SHP77 treated with DMSO at 0.1 percent for 48 hours (cell line): Measurements from ENCODE around the gene DIP2A.

Source experiments
- DNase-seq: peaks from one replicate; lab custom pipeline; 2025; lab: John Stamatoyannopoulos, UW

DIP2A gene

DNA sequence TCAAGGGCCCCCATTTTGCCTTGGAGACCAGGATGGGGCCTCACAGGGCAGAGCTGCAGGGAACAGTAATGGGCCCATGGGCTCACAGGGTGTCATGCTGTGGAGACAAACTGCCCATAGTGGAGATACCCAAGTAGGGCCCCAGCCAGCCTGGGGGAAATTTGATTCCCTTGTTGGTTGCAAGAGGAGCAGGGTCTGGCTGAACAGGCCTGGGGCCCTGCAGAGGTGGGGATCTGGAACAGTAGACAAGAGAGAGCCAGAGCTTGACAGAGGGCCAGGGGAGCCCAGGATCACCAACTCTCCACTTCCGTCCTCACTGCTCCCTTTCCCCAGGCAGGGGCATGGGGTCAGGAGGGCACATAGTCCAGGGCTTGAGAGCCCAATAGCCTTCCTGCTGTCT, 137.5 kb downstream of the DIP2A start:
- DNase-seq = no peak

DNA sequence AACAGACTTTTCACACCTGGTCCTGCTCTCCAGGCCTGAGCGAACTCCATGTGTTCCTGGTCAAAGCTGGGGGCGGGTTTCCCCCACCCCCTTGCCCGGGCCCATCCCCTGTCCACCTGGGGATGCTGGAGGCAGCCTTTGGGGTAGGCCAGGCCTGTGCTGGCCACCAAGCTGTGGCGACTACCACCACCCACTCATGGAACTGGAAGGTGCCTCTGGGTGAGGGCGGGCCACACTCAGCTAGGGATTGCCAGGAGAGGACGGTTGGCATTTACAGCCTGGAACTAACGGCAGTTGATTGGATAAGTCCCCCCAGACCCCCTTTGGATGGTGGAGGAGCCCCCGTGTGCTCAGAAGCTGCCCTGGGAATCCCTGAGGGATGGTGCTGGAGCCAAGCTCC, 138.3 kb downstream of the DIP2A start:
- no peak for DNase-seq

DNA sequence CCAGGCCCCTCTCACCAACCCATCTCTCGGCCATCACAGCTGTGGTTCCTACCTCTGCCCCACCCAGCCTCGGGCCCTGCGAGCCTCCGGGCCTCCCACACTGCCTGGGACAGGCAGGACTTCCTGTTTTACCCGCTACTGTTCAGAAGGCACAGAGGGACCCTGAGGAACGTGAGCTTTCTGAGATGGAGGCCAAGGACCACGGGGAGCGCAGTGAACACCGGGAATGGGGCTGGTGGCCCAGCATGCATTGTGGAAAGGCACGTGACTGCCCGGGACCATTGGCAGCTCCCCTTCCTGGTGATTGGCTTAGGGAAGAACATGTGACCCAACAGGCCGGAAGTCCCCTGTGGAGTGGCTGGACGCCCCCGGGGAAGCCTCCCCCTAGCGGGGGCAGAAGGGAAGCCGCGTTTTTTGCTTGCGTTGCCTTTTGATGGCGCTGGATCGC, 139.2 kb downstream of the DIP2A start:
- DNase-seq = no peak

DNA sequence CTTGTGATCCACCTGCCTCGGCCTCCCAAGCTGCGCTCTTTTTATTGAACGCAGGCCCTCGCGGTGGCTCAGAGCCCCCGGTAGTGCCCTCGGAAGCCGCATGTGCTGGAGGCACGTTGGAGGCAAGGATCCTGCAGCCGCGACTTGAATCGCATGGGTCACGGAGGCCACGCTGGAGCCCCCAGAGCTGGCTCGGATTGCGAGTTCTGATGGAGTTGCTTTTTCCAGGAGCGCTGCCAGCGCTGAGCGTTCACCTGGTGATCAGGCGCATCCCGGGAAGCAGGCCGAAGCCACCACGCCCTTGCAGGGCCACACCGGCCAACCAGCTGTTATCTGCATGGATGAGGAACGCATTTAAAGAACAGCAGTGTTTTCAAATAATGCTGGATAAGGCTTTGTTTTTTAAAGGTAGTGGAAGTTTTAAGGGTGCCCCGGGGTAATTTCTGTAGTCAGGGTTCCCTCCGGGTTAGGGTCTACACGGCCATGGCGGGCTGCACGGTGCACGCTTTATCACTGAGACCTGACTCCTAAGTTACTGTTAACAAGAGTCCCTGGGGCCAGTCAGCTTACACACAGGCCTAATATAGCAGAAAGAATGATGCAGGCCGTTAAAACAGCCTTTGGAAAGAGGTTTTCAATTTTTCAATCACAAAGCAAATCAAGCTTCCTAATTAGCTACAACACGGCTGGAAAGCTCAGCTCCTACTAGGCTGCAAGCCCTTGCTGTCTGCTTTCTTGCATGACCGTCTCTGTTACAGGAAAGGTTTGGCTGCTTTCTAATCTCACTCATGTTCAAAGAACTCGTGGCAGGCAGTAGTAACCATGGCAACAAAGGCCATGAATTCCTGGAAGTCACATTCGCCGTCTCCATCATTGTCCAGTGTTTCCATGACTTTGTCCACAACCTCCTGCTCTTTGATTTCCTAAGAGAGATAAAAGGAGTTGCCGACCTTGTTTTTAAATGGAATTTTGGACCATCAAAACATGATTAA, 140.2 kb downstream of the DIP2A start:
- DNase-seq = no peak

DNA sequence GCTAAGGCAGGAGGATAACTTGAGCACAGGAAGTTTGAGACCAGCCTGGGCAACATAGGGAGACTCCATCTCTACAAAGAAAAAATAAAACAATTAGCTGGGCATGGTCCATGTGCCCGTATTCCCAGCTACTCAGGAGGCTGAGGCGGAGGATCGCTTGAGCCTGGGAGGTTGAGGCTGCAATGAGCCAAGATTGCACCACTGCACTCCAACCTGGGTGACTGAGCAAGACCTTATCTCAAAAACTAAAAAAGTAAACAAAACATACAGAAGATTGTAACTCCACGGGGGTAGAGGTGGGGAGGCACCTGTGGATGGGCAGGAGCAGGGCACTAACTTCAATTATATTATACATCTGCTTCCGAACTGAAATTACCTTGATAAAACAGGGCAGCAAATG, 141.6 kb downstream of the DIP2A start:
- DNase-seq = no peak

DNA sequence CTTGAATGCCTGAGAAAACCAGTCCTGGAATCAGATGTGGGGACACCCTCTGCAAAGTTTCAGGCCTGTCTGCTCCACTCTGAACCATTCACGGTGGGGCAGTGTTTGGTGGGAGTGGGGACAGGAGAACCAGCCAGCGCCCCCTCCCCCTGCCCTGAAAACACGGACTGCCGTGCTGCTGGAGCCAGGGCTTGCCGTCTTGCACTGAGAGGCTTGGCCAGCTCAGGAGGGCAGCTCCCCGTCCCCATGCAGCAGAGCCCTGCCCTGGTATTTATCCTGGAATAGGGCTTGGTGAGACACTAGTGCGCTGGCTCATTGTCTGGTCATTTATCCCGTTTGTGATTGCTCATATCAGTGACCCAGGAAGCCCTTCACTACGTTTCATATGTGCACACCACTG, 142.3 kb downstream of the DIP2A start:
- no peak for DNase-seq

DNA sequence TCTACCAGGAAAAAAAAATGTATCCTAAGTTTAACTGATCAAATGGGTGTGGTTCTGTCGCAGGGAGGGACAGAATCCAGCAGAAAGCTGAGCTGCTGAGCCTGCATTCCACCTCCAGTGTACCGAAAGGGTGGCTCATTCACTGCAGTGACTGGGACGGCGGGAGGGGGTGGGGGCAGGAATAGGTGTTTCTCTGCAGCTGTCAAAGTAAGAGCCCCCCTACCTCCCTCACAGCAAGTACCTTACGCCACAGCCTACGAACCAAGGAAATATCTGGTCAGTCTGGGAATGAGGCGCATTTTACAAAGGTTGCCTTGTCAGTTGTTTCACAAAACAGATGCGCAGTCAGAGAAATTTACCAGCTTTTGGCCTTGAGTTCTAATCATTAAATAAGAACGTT, 144.5 kb downstream of the DIP2A start:
- DNase-seq = no peak

DNA sequence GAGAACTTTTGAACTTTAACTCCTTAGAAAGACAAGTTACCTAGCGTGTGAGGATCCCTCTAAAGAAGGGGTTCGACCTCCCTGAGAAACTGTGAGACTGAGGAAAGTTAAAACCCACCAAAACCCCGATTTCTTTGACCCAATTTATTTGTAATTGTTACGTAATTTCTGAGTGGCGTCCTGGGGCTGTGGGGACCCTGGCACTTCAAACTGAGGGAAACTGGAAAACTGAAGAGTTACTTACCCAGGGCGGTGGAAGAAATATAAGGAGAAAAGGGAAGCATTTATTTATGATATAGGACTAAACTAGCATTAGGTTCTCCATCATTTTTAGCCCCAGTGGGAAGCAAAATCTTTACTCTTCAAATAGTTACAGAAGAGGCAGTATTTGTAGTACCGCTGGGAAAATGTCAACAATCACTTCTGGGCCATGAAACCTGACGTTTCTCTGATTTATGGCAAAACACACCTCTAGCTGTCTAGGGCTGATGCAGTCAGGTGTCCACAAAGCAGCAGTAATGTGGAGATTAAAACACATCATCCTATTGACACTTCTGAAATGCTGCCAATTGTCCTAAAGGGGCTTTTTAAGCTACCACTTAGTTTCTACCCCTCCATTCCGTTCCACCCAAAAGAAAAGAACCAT, 145.8 kb downstream of the DIP2A start:
- no peak for DNase-seq

DNA sequence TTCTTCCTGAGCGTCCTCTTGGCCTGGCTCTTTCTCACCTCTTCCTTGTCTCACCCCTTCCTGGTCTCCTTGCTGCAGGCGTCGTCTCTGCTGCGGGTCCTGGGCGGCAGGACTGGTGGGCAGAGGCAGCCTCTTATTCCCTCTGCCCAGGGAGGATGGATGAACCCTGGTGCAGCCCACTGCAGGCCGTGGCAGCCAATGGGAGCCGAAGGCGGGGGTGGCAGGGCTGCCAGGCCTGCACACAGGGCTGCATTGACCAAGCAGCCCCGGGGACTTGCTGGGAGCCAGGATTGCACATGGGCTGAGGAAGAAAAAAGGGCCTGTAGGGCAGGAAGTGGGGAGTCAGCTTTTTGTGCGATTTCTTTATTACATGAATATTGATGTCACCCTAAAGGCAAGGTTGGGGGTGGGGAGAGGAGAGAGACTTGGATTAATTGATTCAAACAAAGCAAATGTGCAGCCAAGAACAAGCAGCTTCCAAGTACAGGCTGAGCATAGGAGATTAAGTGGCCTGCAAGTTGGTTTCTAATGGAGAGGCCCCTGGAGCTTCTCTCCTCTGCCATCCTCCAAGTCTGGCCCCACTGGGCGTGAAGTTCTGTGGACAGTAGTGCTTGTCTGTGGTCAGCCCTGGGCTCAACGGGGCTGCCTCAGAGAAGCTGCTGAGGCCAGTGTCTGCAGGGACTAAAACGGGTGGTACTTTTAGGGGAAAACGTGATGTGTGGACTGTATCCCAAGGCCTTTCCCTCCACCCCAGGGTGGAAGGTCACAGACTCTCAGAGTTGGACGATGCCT, 146.5 kb downstream of the DIP2A start, which contains the start of gene S100B:
Gene S100B, minus strand, starts transcription at position 108 of the 792 bp plus-strand sequence. CDS start 2,667 bp downstream, outside the sequence.
- no peak for DNase-seq

DNA sequence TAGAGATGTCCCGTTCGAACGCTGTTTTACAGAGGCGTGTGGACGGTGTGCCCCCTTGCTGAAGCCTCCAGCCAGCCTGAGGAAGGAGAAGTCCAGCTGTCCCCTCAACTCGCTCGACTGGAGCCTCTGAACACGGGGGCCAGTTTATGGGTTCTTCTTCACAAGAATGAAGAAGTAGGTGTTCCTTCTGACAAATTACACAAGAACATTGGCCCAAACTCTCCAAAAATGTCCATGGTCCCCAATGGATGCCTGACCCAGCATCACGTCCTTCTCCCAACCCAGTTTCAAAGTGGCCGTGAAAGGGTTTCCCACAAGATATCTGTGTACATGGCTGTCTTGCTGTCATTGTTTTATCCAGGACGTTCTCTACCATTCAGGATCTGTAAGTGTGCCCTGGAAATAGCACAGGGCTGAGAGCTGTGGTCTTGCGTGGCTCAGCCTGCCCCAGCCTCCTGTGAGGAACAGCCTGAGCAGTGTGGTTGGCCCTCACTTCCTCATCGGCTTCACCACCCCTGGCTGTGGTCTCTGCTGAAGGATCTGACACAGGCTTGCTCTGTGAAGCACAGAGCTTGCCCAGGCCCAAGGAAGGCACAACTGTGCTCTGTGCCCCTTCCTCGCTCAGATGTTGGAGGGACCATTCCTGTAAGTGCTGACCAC, 147.2 kb downstream of the DIP2A start:
- no peak for DNase-seq

DNA sequence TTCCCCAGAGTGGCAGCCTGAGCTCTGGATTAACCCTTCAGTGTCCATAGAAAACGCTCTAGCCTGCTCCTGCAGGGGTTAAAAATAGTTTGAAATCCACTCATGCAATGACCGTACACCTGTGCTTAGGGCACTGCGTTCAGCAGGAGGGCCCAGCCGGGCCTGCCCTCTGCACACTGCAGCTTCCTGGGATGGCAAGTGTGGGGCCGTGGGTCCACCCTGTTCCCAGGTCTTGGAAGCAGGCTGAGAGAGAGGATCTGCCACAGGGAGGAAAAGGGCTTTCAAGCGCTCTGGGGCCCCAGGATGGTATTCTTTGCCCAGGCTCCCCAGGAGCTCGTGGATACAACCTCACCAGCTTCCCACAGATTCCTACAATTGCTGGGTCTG, 147.7 kb downstream of the DIP2A start:
- DNase-seq = no peak

DNA sequence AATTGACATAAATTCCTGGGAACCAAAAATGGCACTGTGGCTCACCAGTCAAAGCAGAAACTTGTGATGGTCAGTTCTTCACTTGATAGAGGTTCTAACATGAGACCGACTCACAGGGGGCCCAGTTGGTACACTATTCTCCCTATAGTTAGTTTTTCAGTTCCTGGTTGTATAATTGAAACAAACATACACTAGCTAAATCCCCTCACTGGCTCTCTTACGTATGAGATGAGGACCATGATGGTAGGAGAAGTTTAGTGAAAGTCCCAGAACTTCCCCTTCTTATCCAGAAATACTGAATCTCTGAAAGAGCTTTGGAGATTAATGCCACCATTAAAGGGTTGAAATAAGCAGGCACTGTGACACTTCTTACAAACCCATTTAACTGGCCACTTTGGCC, 148.9 kb downstream of the DIP2A start:
- DNase-seq = no peak

DNA sequence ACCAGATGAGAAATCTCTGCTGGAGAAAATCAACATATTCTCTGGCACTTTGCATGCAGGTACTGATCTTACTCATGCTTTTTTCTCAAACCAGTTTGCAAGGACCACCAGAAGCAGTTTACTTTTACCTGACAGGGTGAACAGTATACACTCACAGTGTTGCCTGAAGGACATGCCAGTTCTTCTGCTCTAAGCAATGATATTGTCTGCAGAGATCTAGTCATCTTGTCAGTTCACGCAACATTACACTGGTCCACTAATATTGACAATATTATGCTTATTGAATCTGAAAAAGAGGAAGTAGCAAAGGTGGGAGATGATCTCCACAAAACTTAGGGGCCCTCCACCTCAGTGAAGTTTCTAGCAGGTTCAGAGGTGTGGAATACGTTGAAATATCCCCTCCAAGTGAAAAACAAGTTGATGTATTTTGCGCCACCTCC, 150.0 kb downstream of the DIP2A start:
- DNase-seq = no peak

DNA sequence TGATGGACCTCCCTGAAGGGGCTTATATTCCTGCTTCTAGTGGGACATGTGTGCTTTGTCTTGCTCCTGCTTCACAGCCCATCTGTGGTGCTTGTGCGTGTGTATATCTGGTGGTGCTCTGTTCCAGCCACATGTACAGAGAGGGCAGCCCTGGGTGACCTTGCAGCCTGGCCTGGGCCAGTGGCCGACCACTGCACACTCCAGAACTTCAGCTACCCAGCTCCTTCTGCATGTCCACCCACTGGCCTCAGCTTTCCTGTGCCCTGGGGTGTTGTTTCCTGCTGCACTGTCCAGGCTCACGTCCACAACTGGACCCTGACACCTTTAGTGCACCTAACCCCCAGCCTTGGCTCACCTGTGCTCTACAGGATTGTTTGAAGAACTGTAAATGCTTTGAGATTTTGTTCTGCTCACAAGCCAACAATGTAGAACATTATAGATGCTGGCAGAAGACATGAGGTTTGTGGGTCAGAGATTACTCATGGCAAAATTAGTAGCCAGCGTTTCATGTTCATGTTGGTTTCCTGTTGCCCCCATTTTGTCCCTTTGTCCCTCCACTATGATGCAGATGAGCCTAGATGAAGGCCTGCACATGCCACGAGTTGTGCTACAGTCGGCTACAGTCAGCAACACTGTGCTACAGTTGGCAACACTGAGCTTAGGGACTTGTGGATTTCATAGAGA, 151.5 kb downstream of the DIP2A start:
- DNase-seq = no peak

DNA sequence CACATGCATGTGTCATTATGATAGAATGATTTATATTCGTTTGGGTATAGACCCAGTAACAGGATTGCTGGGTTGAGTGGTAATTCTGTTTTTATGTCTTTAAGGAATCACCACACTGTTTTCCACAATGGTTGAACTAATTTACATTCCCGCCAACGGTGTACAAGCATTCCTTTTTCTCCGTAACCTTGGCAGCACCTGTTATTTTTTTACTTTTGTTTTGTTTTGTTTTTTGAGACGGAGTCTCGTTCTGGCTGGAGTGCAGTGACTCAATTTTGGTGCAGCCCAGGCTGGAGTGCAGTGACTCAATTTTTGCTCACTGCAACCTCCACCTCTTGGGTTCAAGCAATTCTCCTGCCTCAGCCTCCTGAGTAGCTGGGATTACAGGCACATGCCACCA, 154.7 kb downstream of the DIP2A start:
- DNase-seq = no peak

DNA sequence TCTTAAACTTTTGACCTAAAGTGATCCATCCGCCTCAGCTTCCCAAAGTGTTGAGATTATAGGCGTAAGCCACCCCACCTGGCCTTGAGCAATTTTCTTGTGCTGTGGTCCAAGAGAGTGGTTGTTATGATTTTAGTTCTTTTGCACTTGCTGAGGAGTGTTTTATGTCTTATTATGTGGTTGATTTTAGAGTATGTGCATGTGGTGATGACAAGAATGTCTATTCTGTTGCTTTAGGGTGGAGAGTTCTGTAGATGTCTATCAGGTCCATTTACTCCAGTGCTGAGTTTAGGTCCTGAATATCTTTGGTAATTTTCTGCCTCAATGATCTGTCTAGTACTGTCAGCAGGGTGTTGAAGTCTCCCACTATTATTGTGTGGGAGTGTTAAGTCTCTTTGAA, 157.4 kb downstream of the DIP2A start:
- no peak for DNase-seq

DNA sequence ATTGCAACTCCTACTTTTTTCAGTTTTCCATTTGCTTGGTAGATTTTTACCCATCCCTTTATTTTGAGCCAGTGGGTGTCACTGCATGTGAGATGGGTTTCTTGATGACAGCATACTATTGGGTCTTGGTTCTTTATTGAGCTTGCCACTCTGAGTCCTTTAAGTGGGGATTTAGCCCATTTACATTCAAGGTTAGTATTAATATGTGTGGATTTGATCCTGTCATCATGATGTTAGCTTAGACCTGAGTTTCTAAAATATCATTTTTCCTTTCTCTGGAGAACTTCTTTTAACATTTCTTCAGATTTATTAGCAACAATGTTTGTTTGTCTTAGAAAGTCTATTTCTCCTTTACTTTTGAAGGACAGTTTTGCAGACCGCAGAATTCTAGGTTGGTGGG, 158.0 kb downstream of the DIP2A start:
- DNase-seq = no peak

DNA sequence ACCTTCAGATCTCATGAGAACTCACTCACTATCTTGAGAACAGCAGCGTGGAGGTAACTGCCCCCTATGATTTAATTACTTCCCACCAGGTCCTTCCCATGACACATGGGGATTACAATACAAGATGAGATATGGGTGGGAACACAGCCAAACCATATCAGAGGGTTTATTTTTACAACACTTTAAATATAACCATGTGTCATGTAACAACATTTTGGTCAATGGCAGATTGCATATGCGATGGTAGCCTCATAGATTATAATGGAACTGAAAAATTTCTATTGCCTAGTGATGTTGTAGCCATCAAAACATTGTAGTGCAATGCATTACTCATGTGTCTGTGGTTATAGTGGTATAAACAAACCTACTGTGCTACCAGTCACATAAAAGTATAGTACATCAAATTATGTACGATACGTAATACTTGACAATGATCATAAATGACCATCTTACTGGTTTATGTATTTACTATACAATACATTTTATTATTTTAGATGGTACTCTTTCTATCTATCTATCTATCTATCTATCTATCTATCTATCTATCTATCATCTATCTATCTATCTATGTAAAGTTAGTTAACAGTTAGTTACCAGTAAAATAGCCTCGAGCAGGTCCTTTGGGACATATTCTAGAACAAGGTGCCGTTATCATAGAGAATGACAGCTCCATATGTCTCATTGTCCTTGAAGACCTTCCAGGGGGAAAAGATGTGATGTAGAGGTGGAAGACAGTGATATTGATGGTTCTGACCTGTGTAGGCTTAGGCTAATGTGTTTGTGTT, 158.8 kb downstream of the DIP2A start:
- DNase-seq = no peak

DNA sequence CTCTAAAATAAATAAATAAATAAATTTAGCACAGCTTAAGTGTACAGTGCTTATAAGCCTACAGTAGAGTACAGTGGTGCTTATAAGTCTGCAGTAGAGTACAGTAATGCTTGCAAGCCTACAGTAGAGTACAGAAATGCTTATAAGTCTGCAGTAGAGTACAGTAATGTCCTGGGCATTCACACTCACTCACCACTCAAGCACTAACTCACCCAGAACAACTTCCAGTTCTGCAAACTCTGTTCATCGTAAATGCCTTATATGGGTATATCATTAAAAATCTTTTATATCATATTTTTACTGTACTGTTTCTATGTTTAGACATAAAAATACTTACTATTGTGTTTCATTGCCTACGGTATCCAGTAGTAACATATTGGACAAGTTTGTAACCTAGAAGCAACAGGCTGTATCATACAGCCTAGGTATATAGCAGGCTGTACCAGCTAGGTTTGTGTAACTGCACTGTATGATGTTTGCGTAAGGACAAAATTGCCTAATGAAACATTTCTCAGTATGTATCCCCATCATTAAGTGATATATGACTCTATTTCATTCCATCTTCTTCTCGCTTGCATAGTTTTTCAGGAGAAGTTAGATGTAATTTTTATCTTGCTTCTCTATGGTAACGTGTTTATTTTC, 160.2 kb downstream of the DIP2A start:
- no peak for DNase-seq
